Cardiac ventricle fibroblast (primary cell): ENCODE measurements around the gene P2RY13. TPM values are rescaled to one million over a fixed set of nuclear protein-coding genes. Genes with fewer than 3 reads are reported as not detected.

ENCODE experiments used
- total RNA-seq: library from RNA; depleted of rRNA; stranded (reverse); fragments of >200 nt; gene quantifications from 2 replicates; pipeline ENCODE4 v1.2.3, GENCODE V29; 2015

The P2RY13 gene
- total RNA-seq: not detected in 2 replicates

DNA sequence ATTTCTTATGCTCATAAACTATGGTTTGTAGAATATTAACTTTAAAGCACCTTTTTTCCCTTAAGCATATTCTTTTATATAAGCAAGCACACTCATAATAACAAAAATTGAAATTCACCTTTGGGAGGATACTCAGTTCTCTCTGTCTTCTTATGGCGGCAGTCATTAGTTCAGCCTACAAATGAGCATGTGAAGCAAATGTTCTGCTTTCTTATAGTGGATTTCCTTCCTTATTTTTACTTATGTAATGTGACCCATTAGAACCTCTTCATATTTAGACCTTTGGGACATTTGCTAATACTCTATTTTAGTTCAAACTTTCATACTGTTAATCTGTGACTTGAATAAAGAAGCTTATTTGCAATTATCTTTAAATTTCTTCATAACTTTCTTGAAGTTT, at the start of gene P2RY13:
P2RY13 (minus strand) TSS at position 187 of the 400 bp plus-strand sequence; CDS start at position 166, 21 bp downstream.

GRCh38 chr3:151316267-151316991, 12.9 kb downstream of the P2RY13 start, which contains the start of gene GPR87:
Gene GPR87 (minus strand): TSS chr3:151316820. CDS start chr3:151300100, 16,720 bp downstream.

DNA sequence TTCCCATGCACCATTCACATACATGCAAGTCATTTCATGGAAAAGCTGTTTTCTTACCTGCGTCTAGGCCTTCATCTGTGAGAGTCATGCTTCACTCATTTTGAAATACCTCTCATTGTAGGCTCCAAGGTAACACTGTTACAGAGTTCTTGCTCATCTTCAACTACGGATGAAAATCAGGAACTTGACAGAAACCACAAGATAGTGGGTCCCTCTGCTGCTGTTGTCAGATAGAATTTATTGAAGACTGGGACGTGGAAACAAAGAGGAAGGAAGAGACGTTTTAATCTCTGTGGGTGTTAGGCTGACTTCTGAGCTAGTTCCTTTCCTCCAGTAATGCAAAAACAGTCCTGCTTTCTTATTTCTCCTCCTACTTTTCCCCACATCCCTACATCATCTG, 51.1 kb downstream of the P2RY13 start, which contains the start of gene P2RY14:
P2RY14 (minus strand) TSS at position 313 of the 400 bp plus-strand sequence. CDS start 64,226 bp downstream, outside the sequence.

Other genes with a start within 250 kb of the P2RY13 start
- 0.05 and 0.06 TPM in 2 replicates for gene MED12L, start 243.9 kb downstream of the P2RY13 start, total RNA-seq
- not detected in 2 replicates for gene GPR171, start 126.3 kb downstream of the P2RY13 start, total RNA-seq
- not detected in 2 replicates for gene P2RY14, start 51.0 kb downstream of the P2RY13 start, total RNA-seq
- gene GPR87, start 12.7 kb downstream of the P2RY13 start, total RNA-seq: not detected in 2 replicates
- gene P2RY12, start 55.2 kb upstream of the P2RY13 start, total RNA-seq: 0.64 and 1.4 TPM in 2 replicates
- 11.6 and 14.9 TPM in 2 replicates for gene IGSF10, start 131.5 kb upstream of the P2RY13 start, total RNA-seq